HG03066 (cell line): ENCODE measurements around the gene FAM118B.

Source experiments
- ATAC-seq: cut with Tn5 transposase; IDR thresholded peaks from one replicate; pipeline ENCODE4 v1.9.1; 2021; ENCODE audit warnings: low read depth; ENCODE audit not compliant: unreplicated experiment

The FAM118B gene

DNA sequence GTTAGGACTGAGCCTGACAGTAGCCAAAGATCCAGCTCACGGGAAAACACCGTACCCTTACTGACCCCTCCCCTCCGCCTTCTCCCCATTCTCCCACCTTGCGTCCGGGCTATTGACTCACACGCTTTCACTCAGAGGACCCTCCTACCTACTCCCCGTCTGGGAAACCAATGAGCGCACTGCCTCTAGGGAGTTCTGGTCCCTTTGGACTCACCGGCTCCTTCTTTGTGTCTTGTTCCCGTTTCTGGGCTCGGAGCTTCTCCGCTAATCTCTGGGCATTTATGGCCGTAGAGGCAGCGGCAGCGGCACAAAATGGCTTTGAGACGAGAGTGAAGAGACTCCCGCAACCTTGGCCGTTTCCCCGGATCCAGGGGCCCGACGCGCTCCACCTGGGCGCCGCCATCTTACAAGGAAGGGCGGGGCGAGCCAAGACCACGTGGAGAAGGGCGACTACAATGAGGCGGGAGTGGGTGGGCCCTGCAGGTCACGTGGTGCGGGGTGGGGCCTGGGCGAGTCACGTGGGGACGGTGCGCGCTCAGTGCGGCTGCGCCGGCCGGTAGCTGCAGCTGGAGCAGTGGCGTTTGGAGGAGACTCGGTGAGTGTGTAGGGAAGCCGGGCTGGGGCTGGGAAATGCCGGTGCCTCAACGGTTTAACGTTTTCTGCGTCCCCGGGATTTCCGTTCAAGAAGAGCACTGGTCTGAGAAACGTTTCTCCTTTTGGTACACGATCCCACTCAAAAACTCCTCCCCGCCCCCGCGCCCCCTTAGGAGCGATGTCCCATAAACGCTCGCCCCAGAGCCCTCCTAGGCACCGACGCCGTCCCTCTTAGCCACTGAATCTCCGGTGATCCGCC, at the start of gene FAM118B, which contains the start of gene RPUSD4:
TSS of gene FAM118B (plus strand) at position 547 of the 853 bp plus-strand sequence. CDS start 23,220 bp downstream, outside the sequence.
TSS of gene RPUSD4 (minus strand) at position 415 of the 853 bp plus-strand sequence. CDS start at position 403, 12 bp downstream.
- peak; percentile 97 for ATAC-seq

DNA sequence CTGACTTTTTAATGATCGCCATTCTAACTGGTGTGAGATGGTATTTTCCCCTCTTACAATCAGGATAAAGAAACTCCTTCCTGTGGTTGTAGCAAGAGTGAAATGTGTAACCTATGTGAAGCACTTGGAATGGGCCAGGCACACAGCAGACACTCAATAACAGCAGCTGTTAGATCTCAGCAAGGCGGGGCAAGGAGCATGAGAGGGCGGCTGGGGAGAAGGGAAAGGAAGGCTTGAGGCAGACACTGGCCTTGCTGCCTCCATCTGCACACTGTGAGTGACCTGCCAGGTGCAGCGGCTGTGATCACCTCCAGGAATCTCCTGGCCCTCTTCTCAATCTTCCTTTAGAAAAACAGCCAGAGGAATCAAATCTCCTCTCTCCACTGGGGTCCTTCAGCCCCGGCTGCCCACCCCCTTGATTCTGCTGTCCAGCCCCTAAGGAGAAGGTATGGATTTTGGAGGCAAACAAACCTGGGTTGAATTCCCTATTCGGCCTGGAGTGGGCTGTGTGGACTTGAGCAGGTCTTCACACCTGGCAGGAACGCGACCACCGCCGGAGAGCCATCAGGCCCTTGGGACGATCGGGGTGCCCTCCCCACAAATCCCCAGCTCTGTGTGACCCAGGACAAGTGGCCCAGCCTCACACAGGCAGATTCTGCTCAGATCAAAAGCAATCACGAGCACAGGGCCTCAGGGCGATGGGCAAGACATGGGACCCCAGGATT, 49.1 kb upstream of the FAM118B start:
- no peak for ATAC-seq

DNA sequence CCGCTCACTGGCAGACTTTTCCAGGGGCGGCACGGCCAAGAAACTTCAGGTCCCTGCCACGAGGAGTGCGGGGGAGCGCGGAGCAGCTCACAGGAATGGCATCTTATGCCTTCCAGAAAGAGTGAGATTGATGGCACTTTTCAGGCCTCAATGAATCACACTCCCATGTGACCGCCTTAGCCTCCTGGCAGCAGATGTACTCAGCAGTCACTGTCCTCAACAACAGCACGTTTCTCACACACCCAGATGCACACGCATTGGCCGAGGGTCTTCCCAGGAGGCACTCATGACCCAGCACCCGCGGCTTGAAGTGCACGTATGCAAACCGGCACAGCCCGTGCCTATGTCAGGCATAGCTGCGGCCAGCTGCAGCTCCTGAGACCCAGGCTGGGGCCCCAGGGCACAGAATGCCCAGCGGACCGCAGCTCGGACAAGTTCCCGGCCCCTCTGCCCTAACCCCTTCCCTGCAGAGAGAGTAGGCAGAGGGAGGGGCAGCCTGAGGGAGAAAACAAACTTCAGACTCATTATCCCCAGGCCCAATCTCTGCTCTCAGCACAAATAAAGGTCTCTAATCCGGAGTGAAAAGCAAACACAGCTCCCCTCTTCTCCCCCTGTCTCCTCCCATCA, 48.4 kb upstream of the FAM118B start:
- no peak for ATAC-seq

DNA sequence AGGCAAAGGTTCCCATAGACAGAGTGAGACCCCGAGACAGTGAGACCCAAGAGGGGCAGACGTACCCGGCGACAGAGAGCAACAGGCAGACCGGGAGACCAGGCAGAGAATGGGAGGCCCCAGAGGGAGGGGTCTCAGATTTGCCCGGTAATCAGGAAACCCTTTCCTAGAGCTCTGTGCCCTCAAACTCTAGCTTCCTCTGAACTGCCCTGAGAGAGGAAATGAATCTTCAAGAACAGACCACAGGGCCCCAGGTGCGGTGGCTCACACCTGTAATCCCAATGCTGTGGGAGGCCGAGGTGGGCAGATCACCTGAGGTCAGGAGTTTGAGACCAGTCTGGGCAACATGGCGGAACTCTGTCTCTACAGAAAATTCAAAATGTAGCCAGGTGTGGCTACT, 47.8 kb upstream of the FAM118B start:
- no peak for ATAC-seq

DNA sequence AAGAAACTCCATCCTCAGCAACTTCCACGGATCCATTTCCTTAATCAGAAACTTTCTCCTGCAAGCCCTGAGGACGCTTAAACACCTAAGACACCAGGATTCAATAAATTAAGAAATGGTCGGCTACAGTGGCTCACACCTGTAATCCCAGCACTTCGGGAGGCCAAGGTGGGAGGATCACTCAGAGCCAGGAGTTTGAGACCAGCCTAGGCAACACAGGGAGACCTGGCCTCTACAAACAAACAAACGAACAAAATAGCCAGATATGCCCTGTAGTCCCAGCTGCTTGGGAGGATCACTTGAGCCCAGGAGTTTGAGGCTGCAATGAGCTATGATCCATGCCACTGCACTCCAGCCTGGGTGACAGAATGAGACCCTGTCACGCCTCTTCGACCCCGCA, 46.8 kb upstream of the FAM118B start:
- ATAC-seq, result no peak

DNA sequence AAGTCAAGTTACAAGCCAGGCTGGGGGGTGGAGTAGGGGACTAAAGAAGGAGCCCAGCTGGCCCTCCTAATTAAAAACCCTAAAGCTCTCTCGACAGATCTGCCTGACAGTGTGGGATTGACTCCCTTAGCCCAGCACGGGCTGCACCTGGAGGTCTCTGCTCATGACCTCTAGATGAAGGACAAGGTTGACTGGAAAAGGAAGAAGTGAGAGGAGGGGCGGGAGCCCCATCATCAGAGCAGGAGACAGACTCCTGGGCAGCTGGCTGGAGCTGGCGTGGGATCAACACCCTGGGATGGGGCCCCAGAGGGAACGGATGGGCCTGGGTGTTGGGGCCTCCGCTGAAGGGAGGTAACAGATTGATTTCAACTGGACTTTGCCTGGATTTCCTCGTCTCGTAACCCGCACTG, 46.3 kb upstream of the FAM118B start:
- ATAC-seq, result no peak

DNA sequence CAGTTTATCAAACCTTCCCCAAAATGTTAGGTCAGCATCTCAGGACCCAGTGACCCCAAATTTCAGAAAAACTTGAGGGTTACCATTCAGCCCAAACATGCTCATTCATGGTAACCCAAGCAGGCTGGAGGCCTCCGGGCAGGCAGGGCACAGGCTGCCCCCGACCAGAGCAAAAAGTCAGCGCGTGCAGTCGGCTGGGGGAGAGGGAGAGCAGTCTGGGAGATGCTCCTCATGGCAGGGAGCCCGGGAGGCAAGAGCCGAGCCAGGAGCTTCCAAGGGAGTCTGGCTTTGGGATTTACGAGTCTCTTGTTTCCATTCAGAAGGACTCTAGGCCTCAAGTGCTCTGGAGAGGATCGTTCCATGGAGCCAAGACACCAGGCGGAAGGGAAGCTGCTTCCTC, 45.8 kb upstream of the FAM118B start:
- no peak for ATAC-seq

DNA sequence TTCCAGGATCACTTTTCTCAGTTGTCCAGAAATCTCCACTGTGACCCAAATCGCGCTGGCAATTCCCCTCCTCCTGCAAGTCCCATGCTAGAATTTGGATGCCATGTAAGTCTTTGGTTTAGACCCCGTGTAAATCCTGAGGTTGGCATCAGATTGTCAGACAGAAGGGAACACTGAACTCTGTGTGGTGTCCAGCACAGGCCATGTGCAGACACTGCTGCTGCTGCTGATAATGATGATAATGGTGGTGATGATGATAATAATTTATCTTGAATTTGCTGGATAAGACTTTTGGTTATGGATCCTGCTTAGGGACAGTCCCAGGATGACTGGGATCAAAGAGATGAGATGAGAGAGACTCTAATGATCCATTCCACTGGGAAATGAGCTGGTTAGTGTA, 45.2 kb upstream of the FAM118B start:
- ATAC-seq, result no peak

DNA sequence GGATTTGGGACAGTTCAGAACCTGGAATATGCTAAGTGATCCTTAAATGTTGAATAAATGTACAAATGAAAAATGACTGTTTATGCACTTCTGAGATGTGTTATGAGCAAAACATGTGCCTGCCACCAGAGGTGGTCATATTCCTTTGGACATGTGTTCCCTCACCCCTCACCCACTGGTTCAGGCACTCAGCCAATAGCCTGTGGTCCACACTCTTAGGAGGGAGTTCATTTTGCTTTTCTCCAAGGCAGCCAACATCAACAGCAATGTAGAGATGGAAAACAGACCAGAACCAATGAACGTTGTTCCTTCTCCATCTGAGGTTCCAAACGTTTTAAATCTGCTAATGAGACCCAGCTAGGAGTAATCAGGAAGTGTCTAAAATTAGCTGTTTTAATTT, 44.1 kb upstream of the FAM118B start:
- no peak for ATAC-seq

DNA sequence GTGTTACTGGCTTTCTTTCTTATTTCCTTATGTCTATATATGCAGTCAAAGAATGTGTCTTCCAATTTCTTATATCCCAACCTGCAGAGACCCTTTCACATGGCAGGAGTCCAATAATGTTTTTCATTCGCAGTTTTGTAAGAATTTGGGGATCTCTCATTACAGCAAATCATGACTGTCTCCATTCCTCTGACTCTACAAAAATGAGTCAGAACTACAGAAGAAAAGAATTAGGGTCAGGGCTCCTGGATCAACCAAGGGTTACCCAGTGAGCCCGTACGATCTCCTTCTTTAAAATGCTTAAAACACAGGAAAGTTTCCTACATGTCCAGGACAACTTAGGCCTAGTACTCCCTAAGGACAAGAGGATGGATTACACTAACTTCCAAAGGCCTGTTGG, 42.3 kb upstream of the FAM118B start:
- ATAC-seq, result no peak

DNA sequence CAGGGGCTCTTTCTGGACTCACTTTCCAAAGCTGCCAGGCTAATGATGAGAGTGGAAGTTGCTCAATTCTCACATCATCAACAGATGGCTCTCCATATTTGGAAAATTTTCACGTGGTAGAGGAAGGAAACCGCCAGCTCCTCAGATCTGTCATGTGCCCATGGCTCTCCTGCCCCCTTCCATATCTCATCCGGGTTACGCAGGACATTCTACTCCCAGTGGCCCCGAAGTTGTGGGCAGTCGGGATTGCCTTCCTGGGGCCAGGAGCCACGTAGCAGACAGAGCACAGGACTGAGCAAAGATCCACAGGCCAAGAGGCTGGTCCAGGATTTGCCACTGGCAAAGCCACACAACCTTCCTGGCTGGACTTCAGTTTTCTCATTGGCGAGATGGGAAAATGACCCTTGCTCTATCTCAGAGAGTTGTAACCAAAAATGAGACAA, 39.0 kb upstream of the FAM118B start:
- no peak for ATAC-seq

DNA sequence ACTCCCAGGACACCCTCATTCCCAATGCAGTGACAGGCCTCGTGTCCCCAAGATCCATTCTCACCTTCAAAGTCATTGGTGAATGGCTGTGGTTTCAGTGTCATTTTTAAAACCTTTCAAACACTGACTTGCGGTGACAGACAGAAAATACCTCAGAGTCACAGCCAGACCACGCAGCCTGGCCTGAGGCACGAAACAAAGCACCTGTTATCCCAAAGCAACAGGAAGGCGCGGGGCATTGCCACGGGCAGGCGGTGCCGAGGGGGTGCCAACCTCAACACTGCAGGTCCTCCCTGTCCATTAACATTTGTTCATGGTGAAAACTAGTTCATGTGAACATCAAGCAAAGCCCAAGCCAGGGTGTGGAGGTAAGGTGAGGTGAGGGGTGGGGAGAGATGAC, 38.3 kb upstream of the FAM118B start:
- no peak for ATAC-seq

DNA sequence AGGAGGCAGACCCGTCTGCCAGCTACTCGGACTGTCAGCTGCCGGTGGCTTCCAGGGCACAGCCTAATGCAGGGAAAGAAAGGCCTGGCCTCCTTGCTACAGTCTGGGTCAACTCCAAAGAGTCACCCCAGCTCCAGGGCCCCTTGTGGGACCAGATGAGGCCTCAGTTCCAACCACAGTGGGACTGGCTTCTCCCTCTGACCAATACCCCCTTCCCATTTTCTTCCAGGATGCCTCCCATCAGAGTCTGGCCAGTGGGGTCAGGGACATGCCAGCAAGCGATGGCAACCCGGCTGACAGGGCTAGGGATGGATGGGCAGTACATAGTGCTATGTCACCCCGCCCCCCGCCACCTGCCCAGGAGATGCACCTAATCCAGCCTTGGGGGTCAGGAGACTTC, 36.8 kb upstream of the FAM118B start:
- no peak for ATAC-seq

DNA sequence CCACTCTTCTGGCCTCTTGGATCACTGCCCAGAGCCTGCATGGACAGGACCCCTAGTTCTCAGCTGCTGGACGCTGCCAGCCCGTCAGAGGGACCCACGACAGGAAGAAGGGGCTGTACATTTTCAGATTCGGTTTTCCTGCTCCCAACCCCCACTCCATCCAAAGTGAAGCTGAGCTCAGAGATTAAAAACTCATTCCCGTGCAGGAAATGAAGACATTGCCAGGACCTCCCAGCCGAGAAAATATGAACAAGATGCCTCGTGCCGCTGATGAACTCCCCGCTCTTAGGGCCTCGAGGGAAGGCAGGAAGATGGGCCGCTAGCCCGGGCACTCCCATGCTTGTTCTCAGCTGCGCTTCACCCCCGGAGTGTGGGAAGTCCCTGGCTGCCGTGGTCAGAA, 36.2 kb upstream of the FAM118B start:
- no peak for ATAC-seq

DNA sequence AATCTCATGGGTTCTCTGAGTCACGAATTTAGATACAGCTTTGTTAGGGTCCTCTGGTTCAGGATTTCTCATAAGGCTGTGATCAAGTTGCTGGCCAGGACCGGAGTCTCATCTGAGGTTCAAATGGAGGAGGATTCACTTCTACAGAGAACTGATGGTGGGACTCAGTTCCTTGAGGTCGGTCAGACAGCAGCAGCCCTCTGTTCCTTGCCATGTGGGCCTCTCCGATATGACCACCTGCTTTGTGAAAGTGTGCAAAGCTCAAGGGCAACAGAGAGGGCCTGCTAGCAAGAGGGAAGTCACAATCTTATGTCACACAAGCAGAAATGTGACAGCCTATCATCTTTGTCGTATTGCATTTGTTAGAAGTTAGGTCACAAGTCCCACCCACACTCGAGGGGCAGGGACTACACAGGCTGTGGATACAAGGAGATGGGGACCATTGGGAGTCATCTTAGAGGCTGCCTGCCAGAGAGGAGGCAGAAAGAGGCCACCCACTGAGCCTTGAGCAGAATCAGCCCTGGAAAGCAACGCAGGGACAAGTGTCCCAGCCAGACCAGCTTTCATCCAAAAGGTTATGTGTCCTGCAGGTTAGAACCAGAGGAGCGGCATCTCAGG, 34.6 kb upstream of the FAM118B start:
- no peak for ATAC-seq

DNA sequence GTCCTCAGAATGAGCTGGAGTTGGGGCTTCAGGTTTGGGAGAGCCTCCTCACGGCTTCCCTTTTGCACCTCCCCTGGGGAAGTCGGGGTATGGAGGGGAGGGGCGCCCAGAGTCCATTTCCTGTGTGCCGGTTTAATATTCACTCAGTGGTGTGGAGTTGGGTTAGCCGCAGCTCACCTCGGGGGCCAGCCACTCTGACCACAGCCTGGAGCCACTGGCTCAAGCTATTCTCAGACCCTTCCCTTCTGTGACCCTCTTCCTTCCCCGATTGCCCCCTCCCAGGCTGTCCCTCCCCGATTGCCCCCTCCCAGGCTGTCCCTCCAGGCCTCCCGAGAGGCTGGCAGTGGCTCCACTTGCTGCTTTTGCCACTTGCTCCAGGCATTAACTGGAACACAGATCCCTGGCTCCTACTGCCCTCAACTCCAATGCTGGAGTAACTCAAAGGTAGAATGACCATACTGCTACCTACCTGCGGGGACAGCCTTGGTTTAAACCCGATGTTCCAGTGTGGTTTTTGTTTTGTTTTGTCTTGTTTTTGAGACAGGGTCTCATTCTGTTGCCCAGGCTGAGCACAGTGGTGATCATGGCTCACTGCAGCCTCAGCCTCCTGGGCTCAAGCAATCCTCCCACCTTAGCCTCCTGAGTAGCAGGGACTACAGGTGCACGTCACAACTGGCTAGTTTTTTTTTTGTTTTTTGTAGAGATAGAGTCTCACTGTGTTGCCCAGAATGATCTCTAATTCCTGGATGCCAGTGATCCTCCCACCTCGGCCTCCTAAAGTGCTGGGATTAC, 29.4 kb upstream of the FAM118B start:
- ATAC-seq, result no peak

DNA sequence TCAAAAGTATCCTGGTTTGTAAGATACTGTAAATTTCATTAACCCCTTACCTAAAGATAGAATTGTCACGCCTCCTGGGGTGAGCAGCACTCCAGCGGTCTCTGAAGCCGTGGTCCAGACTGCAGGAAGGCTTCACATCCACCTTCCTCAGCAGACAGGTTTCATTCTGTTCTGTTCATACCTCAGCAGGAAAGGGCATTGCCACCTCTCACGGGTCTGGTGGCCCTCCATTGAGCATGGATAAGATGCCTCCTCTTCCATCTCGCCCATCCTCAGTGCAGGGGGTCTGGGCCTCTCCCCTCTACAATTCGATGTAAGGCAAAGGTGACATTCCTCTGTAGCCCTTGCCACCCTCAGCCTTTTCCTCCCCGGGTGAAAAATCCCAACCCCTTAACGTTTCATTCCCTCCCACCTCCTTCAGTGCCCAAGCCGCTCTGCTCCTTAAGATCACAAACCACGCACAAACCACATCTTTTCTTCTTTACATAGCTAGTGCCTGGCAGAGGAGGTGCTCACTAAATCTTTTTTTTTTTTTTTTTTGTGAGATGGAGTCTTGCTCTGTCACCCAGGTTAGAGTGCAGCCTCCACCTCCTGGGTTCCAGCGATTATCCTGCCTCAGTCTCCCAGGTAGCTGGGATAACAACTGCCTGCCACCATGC, 28.7 kb upstream of the FAM118B start:
- ATAC-seq, result no peak

DNA sequence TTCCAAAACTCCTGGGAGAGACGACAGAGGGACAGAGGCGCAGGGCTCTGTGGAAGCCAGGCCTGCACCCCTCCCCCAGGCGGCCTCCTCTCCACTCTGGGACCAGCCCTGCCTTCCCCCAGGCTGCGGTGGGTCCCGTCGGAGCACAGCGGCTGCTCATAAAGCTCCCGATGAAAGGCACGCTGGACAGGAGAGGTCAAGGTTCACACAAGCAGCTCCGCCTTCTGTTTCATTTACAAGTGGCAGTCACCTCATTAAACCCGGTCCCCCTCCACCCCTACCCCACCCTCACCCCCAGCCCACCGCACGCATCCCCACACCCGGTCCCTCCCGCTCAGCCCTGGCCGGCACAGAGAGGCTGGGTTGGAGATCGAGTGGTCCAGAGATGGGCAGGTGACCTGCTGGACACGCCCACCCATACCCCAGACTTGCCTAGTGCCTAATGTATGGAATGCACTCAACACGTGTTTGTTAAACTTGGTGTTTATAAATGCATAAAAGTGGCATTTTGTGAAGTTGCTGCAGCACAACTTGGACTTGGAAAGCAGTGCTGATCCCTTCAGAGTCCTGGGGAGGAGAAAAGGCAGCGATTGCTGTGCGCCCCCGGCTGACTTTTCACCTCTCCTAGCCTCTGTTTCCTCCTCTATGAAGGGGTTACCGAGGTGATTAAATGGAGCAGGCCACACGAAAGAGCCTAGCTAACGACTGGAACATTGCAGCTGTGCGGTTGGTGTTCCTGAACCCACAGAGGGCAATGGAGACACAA, 26.1 kb upstream of the FAM118B start:
- ATAC-seq, result no peak
